ENCODE data around the gene MEDAG.

DNA sequence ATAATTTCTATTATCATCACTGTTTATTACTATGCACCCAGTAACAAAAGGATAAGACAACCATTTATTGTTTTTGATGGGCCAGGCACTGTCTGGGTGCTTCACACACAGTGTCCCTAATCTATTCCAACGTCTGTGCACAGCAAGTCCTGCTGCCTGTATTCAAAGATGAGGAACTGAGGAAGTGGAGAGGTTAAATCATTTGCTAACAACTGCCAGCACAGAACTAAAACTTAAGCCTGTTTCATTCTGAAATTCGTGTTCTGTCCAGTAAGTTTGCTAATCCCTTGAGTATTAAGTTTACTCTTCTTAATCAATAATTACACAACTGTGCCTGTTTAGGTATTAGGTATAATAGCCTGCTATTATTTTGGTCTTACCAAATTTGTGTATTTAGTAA is 68.3 kb downstream of the MEDAG start:
- TF ChIP-seq, protein P1, sequence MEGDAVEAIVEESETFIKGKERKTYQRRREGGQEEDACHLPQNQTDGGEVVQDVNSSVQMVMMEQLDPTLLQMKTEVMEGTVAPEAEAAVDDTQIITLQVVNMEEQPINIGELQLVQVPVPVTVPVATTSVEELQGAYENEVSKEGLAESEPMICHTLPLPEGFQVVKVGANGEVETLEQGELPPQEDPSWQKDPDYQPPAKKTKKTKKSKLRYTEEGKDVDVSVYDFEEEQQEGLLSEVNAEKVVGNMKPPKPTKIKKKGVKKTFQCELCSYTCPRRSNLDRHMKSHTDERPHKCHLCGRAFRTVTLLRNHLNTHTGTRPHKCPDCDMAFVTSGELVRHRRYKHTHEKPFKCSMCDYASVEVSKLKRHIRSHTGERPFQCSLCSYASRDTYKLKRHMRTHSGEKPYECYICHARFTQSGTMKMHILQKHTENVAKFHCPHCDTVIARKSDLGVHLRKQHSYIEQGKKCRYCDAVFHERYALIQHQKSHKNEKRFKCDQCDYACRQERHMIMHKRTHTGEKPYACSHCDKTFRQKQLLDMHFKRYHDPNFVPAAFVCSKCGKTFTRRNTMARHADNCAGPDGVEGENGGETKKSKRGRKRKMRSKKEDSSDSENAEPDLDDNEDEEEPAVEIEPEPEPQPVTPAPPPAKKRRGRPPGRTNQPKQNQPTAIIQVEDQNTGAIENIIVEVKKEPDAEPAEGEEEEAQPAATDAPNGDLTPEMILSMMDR (conservative IDR thresholded peaks at IDR 0.05; ENCODE audit: low read length): no peak
- TF ChIP-seq EZH2phosphoT487 (IDR thresholded peaks at IDR 0.05; ENCODE audit: borderline replicate concordance): no peak
